ENCODE results near the gene ZCWPW1. TPM values are rescaled to one million over a fixed set of nuclear protein-coding genes. Genes with fewer than 3 reads are reported as not detected.

ZCWPW1 gene
- total and polyA plus RNA-seq, 2 of the 8 experiments (the other 6 are each of a cell fraction or from before 2014, with no cell fraction given), result 0.51 to 1.4 TPM

GRCh38 chr7:100431286-100431735, 2.8 kb upstream of the ZCWPW1 start (continued):
- TF ChIP-seq RBBP5 (IDR thresholded peaks at IDR 0.05; ENCODE audit: borderline replicate concordance, low read depth, low read length) (no peak), TCF12 (IDR thresholded peaks at IDR 0.05; ENCODE audit: low read depth, low read length) (no peak)
